GM19438 (cell line): ENCODE measurements around the gene ARIH2.

Experiments
- ATAC-seq: cut with Tn5 transposase; IDR thresholded peaks from one replicate; pipeline ENCODE4 v1.9.1; 2021; ENCODE audit warnings: low read depth; ENCODE audit not compliant: unreplicated experiment

ARIH2 gene

DNA sequence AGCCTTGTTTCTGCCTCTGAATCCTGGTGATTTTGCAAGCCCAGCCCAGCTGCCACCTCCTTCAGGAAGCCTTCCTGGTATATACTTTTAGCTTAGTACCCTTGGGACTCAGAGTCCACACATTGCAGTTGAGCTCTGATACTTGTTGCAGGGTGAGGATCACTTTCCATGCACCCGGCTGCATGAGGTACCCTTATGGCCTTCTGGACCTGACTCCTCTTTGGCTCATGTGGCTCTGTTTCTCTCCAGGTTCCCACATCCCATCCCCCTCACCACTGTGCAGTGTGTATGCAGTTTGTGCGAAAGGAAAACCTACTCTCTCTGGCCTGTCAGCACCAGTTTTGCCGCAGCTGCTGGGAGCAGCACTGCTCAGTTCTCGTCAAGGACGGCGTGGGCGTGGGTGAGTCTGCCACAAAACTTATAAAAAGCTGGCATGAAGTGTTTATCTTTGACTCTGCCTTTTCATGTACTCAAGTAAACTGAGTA, 48.3 kb downstream of the ARIH2 start:
- no peak for ATAC-seq

DNA sequence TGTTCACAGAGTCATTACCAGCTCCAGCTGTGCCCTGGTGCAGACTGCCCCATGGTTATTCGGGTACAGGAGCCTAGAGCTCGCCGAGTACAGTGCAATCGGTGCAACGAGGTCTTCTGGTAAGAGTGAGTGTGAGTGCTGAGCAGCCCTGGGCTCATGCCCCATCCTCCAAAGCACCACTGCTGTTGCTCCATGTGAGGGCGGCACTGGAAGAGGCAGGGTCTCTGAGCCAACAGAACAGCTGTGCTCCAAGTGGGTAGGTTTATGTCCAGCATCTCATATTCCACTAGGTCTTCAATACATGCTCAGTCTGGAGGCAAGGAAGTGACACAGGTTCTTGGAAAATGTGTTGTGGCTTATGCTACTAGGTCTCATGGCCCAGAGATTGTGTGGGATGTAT, 51.9 kb downstream of the ARIH2 start:
- ATAC-seq, result no peak

GRCh38 chr3:48974076-48974864, 55.6 kb downstream of the ARIH2 start:
- no peak for ATAC-seq

DNA sequence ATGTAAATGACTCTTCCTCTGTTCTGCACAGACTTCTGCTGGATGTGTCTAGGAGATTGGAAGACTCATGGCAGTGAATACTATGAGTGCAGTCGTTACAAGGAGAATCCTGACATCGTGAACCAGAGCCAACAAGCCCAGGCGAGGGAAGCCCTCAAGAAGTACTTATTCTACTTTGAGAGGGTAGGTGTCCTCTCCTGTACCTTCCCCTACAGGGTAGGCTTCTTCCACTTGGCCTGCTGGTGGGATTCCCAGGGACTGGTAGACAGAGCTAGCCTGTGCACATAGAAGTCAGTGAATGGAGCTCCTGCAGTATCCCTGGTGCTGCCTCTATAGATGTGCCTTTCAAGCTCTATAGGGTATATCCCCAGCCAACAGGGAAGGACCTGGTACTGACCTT, 60.8 kb downstream of the ARIH2 start:
- no peak for ATAC-seq

GRCh38 chr3:48980295-48980694, 61.7 kb downstream of the ARIH2 start:
- ATAC-seq, result no peak

- ATAC-seq, result no peak
Measured at GRCh38 chr3:48982016-48982415, 63.4 kb downstream of the ARIH2 start.

- ATAC-seq, result no peak
Measured at GRCh38 chr3:48982686-48983085, 64.0 kb downstream of the ARIH2 start.

GRCh38 chr3:48983096-48983495, 64.5 kb downstream of the ARIH2 start:
- no peak for ATAC-seq

DNA sequence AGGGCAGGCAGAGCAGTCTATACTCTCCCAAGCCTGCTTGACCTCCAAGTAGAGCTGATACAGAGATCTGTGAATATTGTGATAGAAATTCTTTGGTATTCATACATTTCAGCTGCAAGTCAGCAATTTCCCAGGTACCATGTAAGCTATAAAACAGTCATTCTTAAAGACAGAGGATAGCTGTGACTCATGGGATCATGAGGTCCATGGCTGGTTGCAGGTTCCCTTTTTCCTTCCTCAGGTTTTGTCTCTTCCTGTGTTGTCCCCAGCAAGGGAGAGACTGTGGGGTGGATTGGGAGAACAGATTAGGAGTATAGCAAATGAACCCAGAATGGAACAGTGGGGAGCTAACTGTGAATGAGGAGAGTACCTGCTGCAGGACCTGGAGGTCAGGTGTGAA, 66.0 kb downstream of the ARIH2 start:
- no peak for ATAC-seq

GRCh38 chr3:48985831-48986376, 67.3 kb downstream of the ARIH2 start:
- ATAC-seq, result no peak

GRCh38 chr3:48989126-48989795, 70.6 kb downstream of the ARIH2 start:
- ATAC-seq, result no peak

GRCh38 chr3:48989796-48990635, 71.4 kb downstream of the ARIH2 start, which contains the start of gene P4HTM:
Gene P4HTM (plus strand): TSS chr3:48990241. CDS start chr3:48990257, 16 bp downstream.
- ATAC-seq, result peak; percentile 58

DNA sequence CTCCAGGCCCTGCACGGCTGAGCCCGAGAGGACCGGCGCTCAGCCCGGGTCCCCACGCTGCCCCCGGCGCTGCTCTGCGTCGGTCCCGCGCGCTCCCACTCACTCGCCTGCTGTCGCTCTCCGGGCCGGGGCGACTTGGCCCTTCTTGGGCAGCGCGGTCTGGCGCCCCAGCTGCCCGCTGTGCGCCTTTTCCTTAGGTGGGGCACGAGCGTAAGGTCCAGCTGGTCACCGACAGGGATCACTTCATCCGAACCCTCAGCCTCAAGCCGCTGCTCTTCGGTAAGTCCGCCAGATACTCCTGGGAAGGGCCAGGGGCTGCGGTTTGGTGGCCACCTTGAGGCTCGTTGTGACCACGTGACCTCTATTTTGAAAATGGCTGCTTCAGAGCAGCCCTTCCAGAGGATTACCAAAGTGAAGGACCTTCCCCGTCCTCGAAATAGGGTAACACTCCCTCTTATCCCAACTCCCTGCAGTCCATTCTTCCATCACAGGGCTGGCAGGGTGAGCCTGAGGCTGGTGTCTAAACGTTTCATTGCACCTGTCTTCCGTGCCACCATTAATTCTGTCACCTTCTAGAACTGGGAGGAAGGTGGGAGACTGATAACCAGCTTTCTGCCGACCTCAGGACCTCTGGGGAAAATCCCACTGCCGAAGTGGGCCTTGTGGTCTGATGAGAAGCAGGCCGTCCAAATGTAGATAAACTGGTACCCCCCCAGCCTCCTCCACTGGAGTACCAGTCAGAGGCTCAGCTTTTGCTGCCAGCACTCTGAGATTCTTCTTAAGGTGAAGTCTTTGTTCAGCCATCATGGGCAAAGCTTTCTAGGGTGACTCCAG, 72.2 kb downstream of the ARIH2 start:
- ATAC-seq, result peak; percentile 11

DNA sequence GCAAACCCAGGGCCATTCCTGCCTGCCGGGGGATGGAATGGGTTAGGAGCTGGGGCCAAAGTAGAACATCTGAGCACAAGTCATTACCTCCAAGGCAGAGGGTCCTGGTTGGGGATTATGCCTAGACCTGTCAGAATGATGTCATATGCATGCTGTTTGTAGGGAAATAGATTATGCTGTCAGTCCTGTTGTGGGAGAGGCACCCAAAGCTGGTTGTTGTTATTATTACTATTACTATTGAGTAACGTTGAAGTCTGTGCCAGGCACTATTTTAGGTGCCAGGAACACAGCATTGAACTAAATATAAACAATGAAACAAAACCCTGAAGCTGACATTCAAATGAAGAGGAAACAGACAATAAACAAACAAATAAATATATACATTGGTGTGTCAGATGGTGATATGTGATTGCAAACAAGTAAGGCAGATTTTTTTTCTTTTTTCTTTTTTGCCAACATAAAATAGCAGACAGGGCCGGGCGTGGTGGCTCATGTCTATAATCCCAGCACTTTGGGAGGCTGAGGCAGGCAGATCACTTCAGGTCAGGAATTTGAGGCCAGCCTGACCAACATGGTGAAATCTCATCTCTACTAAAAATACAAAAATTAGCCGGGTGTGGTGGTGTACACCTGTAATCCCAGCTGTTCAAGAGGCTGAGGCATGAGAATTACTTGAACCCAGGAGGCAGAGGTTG, 73.4 kb downstream of the ARIH2 start:
- ATAC-seq, result no peak

DNA sequence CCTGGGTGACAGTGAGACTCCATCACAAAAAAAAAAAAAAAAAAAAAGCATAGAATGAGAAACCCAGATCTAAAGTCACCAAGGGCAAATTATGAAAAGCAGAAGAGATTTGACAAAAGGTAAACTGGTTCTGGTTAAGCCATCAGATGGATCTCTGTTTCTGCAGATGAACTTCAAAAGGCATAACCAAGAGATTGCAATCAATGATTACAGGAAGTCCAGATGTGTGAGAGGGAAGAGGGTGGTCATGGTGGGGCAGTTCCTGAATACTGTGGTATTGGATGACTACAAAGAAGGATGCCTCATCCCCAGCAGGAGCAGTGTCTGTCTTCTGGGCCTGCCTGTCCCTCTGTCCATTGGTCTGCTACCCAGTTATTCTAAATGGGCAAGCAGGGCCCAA, 75.2 kb downstream of the ARIH2 start:
- ATAC-seq, result no peak

GRCh38 chr3:48996640-48997039, 78.0 kb downstream of the ARIH2 start:
- ATAC-seq, result no peak

GRCh38 chr3:48997102-48997635, 78.5 kb downstream of the ARIH2 start:
- ATAC-seq, result no peak

- no peak for ATAC-seq
Measured at GRCh38 chr3:48997714-48998637, 79.3 kb downstream of the ARIH2 start.
